OCI-LY7 (cell line): ENCODE results near the gene ARHGAP40.

Experiments
- CTCF ChIP-seq: fragments of 200-600 bp; sonication (generic); conservative IDR thresholded peaks from 2 replicates; pipeline ENCODE4 v1.5.1; 2014; ENCODE audit warnings: mild to moderate bottlenecking, antibody characterized with exemption, low read length, moderate library complexity, mixed read lengths
- EZH2phosphoT487 ChIP-seq: fragments of 200-600 bp; sonication (generic); IDR thresholded peaks from 2 replicates; pipeline ENCODE4 v1.6.1; 2018; ENCODE audit warnings: low read depth, borderline replicate concordance, mild to moderate bottlenecking, mixed run types, antibody characterized with exemption, low read length, moderate library complexity, mixed read lengths

DNA sequence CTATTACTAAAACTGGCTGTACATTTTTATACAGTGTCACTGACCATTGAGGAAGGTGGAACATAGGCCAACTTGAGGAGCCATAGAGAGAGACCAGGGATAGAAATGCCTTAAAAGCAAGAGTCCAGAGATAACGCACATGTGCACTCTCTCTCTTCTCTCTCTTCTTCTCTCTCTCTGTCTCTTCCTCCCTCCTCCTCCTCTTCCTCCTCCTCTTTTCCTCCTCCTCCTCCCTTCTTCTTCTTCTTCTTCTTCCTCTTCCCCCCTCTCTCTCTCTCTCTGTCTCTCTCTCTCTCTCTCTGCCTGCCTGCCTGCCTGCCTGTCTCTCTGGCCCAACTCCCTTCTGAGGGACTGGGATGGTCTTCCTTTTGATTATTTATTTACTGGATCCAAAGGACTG, 36.9 kb upstream of the ARHGAP40 start:
- no peak for TF ChIP-seq CTCF
- no peak for TF ChIP-seq EZH2phosphoT487
